Suprapubic skin (tissue), 4 donors: Measurements from ENCODE around the gene PACRG.

Source experiments
- EP300 ChIP-seq: sonication (generic); formaldehyde crosslinking; IDR thresholded peaks from one replicate; pipeline ENCODE4 v1.6.1; 2017; ENCODE audit warnings: antibody characterized with exemption
- POLR2A ChIP-seq, 2 donors: fragments of 450-650 bp; IDR thresholded peaks; one replicate each; pipeline ENCODE4 v1.6.1; 2017; ENCODE audit warnings: antibody characterized with exemption in 2 of 2, mild to moderate bottlenecking in 2 of 2, moderate library complexity in 2 of 2
- POLR2AphosphoS5 ChIP-seq, 3 donors: sonication (generic); formaldehyde crosslinking; IDR thresholded peaks; one replicate each; pipeline ENCODE4 v1.6.1; 2017; ENCODE audit warnings: antibody characterized with exemption in 3 of 3
- TF ChIP-seq, protein P1 (sequence below), 2 donors: fragments of 200-600 bp in 1 of 2; fragments of 450-650 bp in 1 of 2; sonication (generic) in 1 of 2; IDR thresholded peaks; one replicate each; pipeline ENCODE4 v1.5.1; 2016 to 2019; ENCODE audit warnings: antibody characterized with exemption in 2 of 2, mild to moderate bottlenecking in 1 of 2, moderate library complexity in 1 of 2

DNA sequence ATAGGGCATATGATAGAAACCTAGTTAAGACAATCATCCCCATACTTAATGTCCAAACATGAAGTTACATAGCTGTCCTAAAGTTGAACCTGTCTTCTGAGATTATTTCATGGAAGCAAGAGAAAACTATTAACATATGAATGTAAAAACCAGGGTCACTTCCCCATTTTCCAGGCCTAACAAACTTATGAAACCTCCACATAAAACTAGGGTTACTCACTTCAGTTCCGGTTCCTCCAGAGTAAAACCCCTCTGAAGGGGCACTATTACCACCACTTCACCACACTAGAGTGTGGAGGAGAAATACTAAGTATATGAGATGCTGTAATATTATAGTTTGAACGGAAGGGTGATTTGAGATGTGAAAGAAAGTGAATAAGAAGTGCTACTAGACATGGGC is 15.1 kb upstream of the PACRG start:
- TF ChIP-seq, protein P1, sequence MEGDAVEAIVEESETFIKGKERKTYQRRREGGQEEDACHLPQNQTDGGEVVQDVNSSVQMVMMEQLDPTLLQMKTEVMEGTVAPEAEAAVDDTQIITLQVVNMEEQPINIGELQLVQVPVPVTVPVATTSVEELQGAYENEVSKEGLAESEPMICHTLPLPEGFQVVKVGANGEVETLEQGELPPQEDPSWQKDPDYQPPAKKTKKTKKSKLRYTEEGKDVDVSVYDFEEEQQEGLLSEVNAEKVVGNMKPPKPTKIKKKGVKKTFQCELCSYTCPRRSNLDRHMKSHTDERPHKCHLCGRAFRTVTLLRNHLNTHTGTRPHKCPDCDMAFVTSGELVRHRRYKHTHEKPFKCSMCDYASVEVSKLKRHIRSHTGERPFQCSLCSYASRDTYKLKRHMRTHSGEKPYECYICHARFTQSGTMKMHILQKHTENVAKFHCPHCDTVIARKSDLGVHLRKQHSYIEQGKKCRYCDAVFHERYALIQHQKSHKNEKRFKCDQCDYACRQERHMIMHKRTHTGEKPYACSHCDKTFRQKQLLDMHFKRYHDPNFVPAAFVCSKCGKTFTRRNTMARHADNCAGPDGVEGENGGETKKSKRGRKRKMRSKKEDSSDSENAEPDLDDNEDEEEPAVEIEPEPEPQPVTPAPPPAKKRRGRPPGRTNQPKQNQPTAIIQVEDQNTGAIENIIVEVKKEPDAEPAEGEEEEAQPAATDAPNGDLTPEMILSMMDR (IDR thresholded peaks at IDR 0.05) = no peak
- TF ChIP-seq POLR2AphosphoS5 (IDR thresholded peaks at IDR 0.05) = no peak
- no peak for TF ChIP-seq POLR2A (IDR thresholded peaks at IDR 0.05)
- no peak for TF ChIP-seq EP300
